Heart right ventricle (tissue), 16 donors: ENCODE data around the gene IRX2. TPM values are rescaled to one million over a fixed set of nuclear protein-coding genes. Genes with fewer than 3 reads are reported as not detected.

Source experiments
- ATAC-seq, 8 donors: fragments of 200-7000 bp; cut with Tn5 transposase; one replicate each; pipeline ENCODE4 v1.9.1; 2020; ENCODE audit warnings: mild to moderate bottlenecking in 8 of 8, moderate library complexity in 8 of 8, moderate number of reproducible peaks in 1 of 8
- DNase-seq, 2 donors: peaks; one replicate each; pipeline ENCODE4 v3.0.0-alpha.2; 2020
- H3K27ac ChIP-seq, 10 donors: fragments of 200-600 bp; sonication (generic) in 2 of 10; one replicate each; pipeline versions ENCODE4 v1.5.0 to v1.8.0; 2020 to 2022; ENCODE audit warnings: mild to moderate bottlenecking in 3 of 10
- H3K27me3 ChIP-seq, 7 donors: fragments of 200-600 bp; one replicate each; pipeline ENCODE4 v1.8.0; 2021 to 2022; ENCODE audit warnings: mild to moderate bottlenecking in 2 of 7
- H3K36me3 ChIP-seq, 9 donors: fragments of 200-600 bp; sonication (generic) in 1 of 9; one replicate each; pipeline versions ENCODE4 v1.5.0 to v1.8.0; 2020 to 2022; ENCODE audit warnings: mild to moderate bottlenecking in 2 of 9
- H3K4me1 ChIP-seq, 9 donors: fragments of 200-600 bp; sonication (generic) in 1 of 9; one replicate each; pipeline versions ENCODE4 v1.5.0 to v1.8.0; 2020 to 2022; ENCODE audit warnings: mild to moderate bottlenecking in 4 of 9
- H3K4me3 ChIP-seq, 10 donors: fragments of 200-600 bp; sonication (generic) in 2 of 10; one replicate each; pipeline versions ENCODE4 v1.5.0 to v1.8.0; 2020 to 2022; ENCODE audit warnings: mild to moderate bottlenecking in 7 of 10, moderate library complexity in 2 of 10
- H3K9me3 ChIP-seq, 11 donors: fragments of 200-600 bp in 10 of 11; sonication (generic) in 2 of 11; one replicate each; pipeline versions ENCODE4 v1.5.0 to v1.8.0; 2013 to 2022; ENCODE audit warnings: mild to moderate bottlenecking in 2 of 11, control low read depth in 1 of 11, moderate library complexity in 1 of 11
- WGBS, 2 donors: extraction: QIAGEN DNeasy Blood & Tissue Kit; methylation state at CpG; one replicate each; pipeline ENCODE4 v1.1.7; 2013; ENCODE audit warnings: inconsistent platforms in 1 of 2; 5-methylcytosine and 5-hydroxymethylcytosine counted together
- intact Hi-C, 10 donors: fragments of 100-400 bp; cut with DNase I; formaldehyde crosslinking; loops; one replicate each; pipeline versions ENCODE4 v1.11.1 to v1.14.2; 2022
- polyA plus RNA-seq, 2 donors: library from polyadenylated mRNA; stranded (reverse); fragments of 200-250 nt; gene quantifications; one replicate each; pipeline ENCODE4 v1.2.3, GENCODE V29; 2013
- total RNA-seq, 10 donors: library from RNA; stranded (reverse); fragmentation: NEBNext Ultra II Directional in 3 of 10; extraction: Animal tissue kit (Norgen Biotek cat#: 25700) in 3 of 10; gene quantifications; one replicate each; pipeline versions ENCODE4 v1.2.1 to v1.2.4, GENCODE V29; 2021 to 2023
- TF ChIP-seq, protein P1 (sequence below), 9 donors: fragments of 200-600 bp; sonication (generic) in 2 of 9; IDR thresholded peaks; one replicate each; pipeline versions ENCODE4 v1.5.0 to v1.8.0; 2021 to 2022; ENCODE audit warnings: antibody characterized with exemption in 9 of 9, mild to moderate bottlenecking in 5 of 9, moderate library complexity in 1 of 9
- donor health status: Arrhythmogenic right ventricular cardiomyopathy.
- donor health status: ischemic (EF 13 %, LVEDD 7.1; RV severe dilation, severe dysfunction).
- donor health status: healthy with polysubstance abuse.
- donor health status: DM: no; HTN: yes; CAD: no.
- donor health status: DM: no; HTN: no; CAD: no.
- donor health status: ischemic (EF 25% LVEDD 6.9; RV normal size, moderate dysfunction).
- donor health status: ischemic (EF 25% LVEDD 5.7; RV mildly dilated, moderate dysfunction).
- donor health status: healthy.
- donor health status: DM: yes; HTN: yes; CAD: no.
- donor health status: Ischemic cardiomyopathy.
- donor health status: ischemic (EF 35%, LVEDD 5.7; RV mildly dilated, moderate dysfunction).
- donor health status: nonischemic (EF 11% LVEDD 7.7; RV severe dilation, severe dysfunction).
- donor health status: DM: yes; HTN: yes; CAD: no.
- donor health status: PGD.
- donor health status: ischemic (EF 29% LVEDD 5.4; RV normal size, mild dysfunction).
- donor health status: nonischemic (EF 23%, LVEDD 6.1; RV moderate dilation, normal function).

The IRX2 gene
- total and polyA plus RNA-seq, 12 donors, result 0.09 to 6.4 (median 1.3) TPM

DNA sequence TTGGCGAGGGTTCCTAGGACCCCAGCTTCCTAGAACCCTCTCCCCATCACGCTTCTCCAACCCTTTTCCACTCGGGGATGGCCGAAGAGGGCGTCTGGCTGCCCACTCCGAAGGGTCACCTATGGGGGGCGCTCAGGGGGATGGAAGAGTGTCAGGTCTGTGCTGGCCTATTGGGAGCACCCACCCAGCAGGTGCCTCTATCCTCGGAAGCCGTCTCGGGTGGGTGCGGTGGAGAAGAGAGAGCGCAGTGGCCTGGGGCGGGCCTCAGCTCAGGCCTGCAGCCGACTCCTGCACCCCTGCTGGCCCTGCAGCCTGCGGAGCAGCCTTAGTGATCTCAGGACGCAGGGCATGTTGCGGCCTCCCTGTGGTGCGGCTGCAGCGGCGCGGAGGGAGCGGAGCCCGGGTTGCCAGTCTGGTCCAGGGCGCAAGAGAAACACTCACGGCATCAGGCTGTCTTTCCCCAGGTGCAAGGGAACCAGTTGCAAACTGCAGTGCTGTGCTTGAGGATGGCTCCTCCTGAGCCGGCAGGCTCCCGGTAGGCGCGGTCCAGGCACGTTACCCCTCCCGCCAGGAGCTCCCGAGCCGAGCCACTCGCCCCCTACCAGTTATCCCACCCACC lies 1.5 kb upstream of the IRX2 start:
- intact Hi-C loops, result no loop called here

GRCh38 chr5:2752059-2752820 lies 763 bp upstream of the IRX2 start:
- intact Hi-C loops, result no loop called here
- H3K27ac ChIP-seq, result peak overlapping the region in 9 of 10 donors; percentile 30 to 84 (median 66)
- H3K36me3 ChIP-seq, result no peaks in the 10 kb centered on the region
- H3K4me3 ChIP-seq, result peak overlapping the region; percentile 9 to 58 (median 48)
- H3K27me3 ChIP-seq, result peaks cover 63 to 98% (median 95%) of the 10 kb centered on the region in 7 donors
- H3K4me1 ChIP-seq, result peaks cover 2 to 54% (median 28%) of the 10 kb centered on the region in 9 donors
- WGBS, 2 donors, result 4 to 8% methylated on average over 50 to 58 of the region's 58 CpGs
- TF ChIP-seq, protein P1, sequence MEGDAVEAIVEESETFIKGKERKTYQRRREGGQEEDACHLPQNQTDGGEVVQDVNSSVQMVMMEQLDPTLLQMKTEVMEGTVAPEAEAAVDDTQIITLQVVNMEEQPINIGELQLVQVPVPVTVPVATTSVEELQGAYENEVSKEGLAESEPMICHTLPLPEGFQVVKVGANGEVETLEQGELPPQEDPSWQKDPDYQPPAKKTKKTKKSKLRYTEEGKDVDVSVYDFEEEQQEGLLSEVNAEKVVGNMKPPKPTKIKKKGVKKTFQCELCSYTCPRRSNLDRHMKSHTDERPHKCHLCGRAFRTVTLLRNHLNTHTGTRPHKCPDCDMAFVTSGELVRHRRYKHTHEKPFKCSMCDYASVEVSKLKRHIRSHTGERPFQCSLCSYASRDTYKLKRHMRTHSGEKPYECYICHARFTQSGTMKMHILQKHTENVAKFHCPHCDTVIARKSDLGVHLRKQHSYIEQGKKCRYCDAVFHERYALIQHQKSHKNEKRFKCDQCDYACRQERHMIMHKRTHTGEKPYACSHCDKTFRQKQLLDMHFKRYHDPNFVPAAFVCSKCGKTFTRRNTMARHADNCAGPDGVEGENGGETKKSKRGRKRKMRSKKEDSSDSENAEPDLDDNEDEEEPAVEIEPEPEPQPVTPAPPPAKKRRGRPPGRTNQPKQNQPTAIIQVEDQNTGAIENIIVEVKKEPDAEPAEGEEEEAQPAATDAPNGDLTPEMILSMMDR (IDR thresholded peaks at IDR 0.05), result no peak
- DNase-seq (peak in 1 of 2 donors; percentile 59), ATAC-seq (peak; percentile 27 to 61 (median 50))
- no peaks in the 10 kb centered on the region for H3K9me3 ChIP-seq

More for the DNA sequence above, 1.5 kb upstream of the IRX2 start:
- peaks cover 2 to 54% (median 28%) of the 10 kb centered on the region in 9 donors for H3K4me1 ChIP-seq
- H3K36me3 ChIP-seq, result no peaks in the 10 kb centered on the region
- no peak overlapping the region for H3K27ac ChIP-seq
- TF ChIP-seq, protein P1 (IDR thresholded peaks at IDR 0.05), result no peak
- H3K4me3 ChIP-seq, result peak overlapping the region in 8 of 10 donors; percentile 9 to 58 (median 48)
- H3K27me3 ChIP-seq, result peaks cover 63 to 98% (median 95%) of the 10 kb centered on the region in 7 donors
- 19 to 24% methylated on average over 33 to 34 of the region's 34 CpGs for WGBS, 2 donors
- no peak for ATAC-seq
- DNase-seq, result no peak
- H3K9me3 ChIP-seq, result no peaks in the 10 kb centered on the region

GRCh38 chr5:2750758-2751464 lies 566 bp downstream of the IRX2 start:
- WGBS, 2 donors, result 0 to 2% methylated on average over 84 to 110 of the region's 110 CpGs
- no peaks in the 10 kb centered on the region for H3K9me3 ChIP-seq
- peaks cover 2 to 41% (median 16%) of the 10 kb centered on the region in 9 donors for H3K4me1 ChIP-seq
- TF ChIP-seq, protein P1 (IDR thresholded peaks at IDR 0.05), result no peak
- peaks cover 52 to 98% (median 94%) of the 10 kb centered on the region in 7 donors for H3K27me3 ChIP-seq
- H3K4me3 ChIP-seq, result peak overlapping the region; percentile 29 to 50 (median 43)
- intact Hi-C loops, result no loop called here
- H3K27ac ChIP-seq, result peak overlapping the region in 5 of 10 donors; percentile 26 to 67 (median 35)
- DNase-seq (no peak), ATAC-seq (peak in 1 of 8 donors; percentile 6)
- H3K36me3 ChIP-seq, result no peaks in the 10 kb centered on the region
